Mucosa of rectum (tissue), 2 donors: ENCODE data around the gene VASP.
A peak's percentile ranks its signal among the peaks of the same experiment; 100 is the strongest.
"Not testable (repeated sequence)": the region's sequence is repeated elsewhere in the genome, so short reads cannot be mapped to it uniquely, and the experiment has no call there.

Experiments
- H3K27ac ChIP-seq, 2 donors: one replicate each; pipeline ENCODE4 v1.7.0; 2013; ENCODE audit warnings: inconsistent platforms in 2 of 2, low read depth in 2 of 2, low read length in 2 of 2
- H3K27me3 ChIP-seq, 2 donors: one replicate each; pipeline ENCODE4 v1.7.0; 2013; ENCODE audit warnings: low read length in 2 of 2; ENCODE audit not compliant: control insufficient read depth in 2 of 2, insufficient read depth in 2 of 2
- H3K36me3 ChIP-seq, 2 donors: one replicate each; pipeline ENCODE4 v1.7.0; 2013; ENCODE audit warnings: low read length in 2 of 2; ENCODE audit not compliant: control insufficient read depth in 2 of 2, insufficient read depth in 2 of 2
- H3K4me1 ChIP-seq, 2 donors: one replicate each; pipeline ENCODE4 v1.7.0; 2013; ENCODE audit warnings: low read length in 2 of 2, mild to moderate bottlenecking in 1 of 2; ENCODE audit not compliant: control insufficient read depth in 2 of 2, insufficient read depth in 2 of 2
- H3K4me3 ChIP-seq, 2 donors: one replicate each; pipeline ENCODE4 v1.7.0; 2013; ENCODE audit warnings: low read length in 2 of 2
- H3K9ac ChIP-seq, 2 donors: one replicate each; pipeline ENCODE4 v1.7.0; 2013; ENCODE audit warnings: low read length in 2 of 2, low read depth in 1 of 2, mild to moderate bottlenecking in 1 of 2
- H3K9me3 ChIP-seq, 2 donors: one replicate each; pipeline ENCODE4 v1.7.0; 2013; ENCODE audit warnings: low read length in 2 of 2; ENCODE audit not compliant: control insufficient read depth in 2 of 2
- donor health status: healthy.
- donor health status: Normal muscosa, but diverticular disease.

VASP gene

GRCh38 chr19:45506246-45506988 lies 862 bp upstream of the VASP start:
- Histone ChIP-seq H3K4me1 (peaks cover 24% of the 10 kb centered on the region in 2 donors), H3K27me3 (no peaks in the 10 kb centered on the region), H3K36me3 (no peaks in the 10 kb centered on the region), H3K9me3 (no peaks in the 10 kb centered on the region), H3K9ac (peak overlapping the region; percentile 99), H3K27ac (peak overlapping the region; percentile 98 to 99), H3K4me3 (peak overlapping the region; percentile 94 to 98)

GRCh38 chr19:45507872-45508416 lies 665 bp downstream of the VASP start:
- Histone ChIP-seq H3K27me3 (no peaks in the 10 kb centered on the region), H3K9ac (peak overlapping the region; percentile 99), H3K36me3 (no peaks in the 10 kb centered on the region), H3K27ac (peak overlapping the region; percentile 98 to 99), H3K4me3 (peak overlapping the region; percentile 94 to 98), H3K4me1 (peaks cover 32% of the 10 kb centered on the region in 2 donors), H3K9me3 (no peaks in the 10 kb centered on the region)

- H3K4me3 ChIP-seq, result peak overlapping the region; percentile 94 to 98
- peak overlapping the region; percentile 98 to 99 for H3K27ac ChIP-seq
- peaks cover 35% of the 10 kb centered on the region in 2 donors for H3K4me1 ChIP-seq
Measured at GRCh38 chr19:45508417-45508860, 1.2 kb downstream of the VASP start.

GRCh38 chr19:45508861-45509691 lies 1.8 kb downstream of the VASP start:
- peak overlapping the region; percentile 94 to 98 for H3K4me3 ChIP-seq
- no peaks in the 10 kb centered on the region for H3K9me3 ChIP-seq
- H3K27ac ChIP-seq, result peak overlapping the region; percentile 98 to 99
- H3K27me3 ChIP-seq, result no peaks in the 10 kb centered on the region
- H3K36me3 ChIP-seq, result no peaks in the 10 kb centered on the region
- H3K9ac ChIP-seq, result peak overlapping the region; percentile 99
- peaks cover 40% of the 10 kb centered on the region in 2 donors for H3K4me1 ChIP-seq

More at GRCh38 chr19:45508417-45508860, 1.2 kb downstream of the VASP start:
- H3K9me3 ChIP-seq, result no peaks in the 10 kb centered on the region
- H3K36me3 ChIP-seq, result no peaks in the 10 kb centered on the region
- no peaks in the 10 kb centered on the region for H3K27me3 ChIP-seq
- H3K9ac ChIP-seq, result peak overlapping the region; percentile 99

- Histone ChIP-seq H3K27me3 (no peaks in the 10 kb centered on the region), H3K9ac (peak overlapping the region; percentile 79 to 99), H3K27ac (peak overlapping the region; percentile 98 to 99), H3K9me3 (no peaks in the 10 kb centered on the region), H3K36me3 (no peaks in the 10 kb centered on the region), H3K4me3 (peak overlapping the region; percentile 94 to 98), H3K4me1 (peaks cover 46% of the 10 kb centered on the region in 2 donors)
Measured at GRCh38 chr19:45509692-45510015, 2.4 kb downstream of the VASP start.

- H3K9me3 ChIP-seq, H3K27me3 ChIP-seq, H3K36me3 ChIP-seq: not testable (repeated sequence)
- H3K4me3 ChIP-seq, result peak overlapping the region in 1 of 2 donors; percentile 2
- H3K27ac ChIP-seq, result peak overlapping the region; percentile 98 to 99
- peaks cover 52 to 53% of the 10 kb centered on the region in 2 donors for H3K4me1 ChIP-seq
- H3K9ac ChIP-seq, result peak overlapping the region; percentile 6 to 99
Measured at GRCh38 chr19:45510352-45510751, 3.1 kb downstream of the VASP start.

GRCh38 chr19:45511074-45511473 lies 3.8 kb downstream of the VASP start:
- Histone ChIP-seq H3K36me3 (no peaks in the 10 kb centered on the region), H3K27me3 (no peaks in the 10 kb centered on the region), H3K4me3 (peak overlapping the region in 1 of 2 donors; percentile 19), H3K27ac (peak overlapping the region; percentile 25 to 71), H3K9me3 (no peaks in the 10 kb centered on the region), H3K4me1 (peaks cover 56 to 59% of the 10 kb centered on the region in 2 donors), H3K9ac (no peak overlapping the region)

- peaks cover 63 to 65% of the 10 kb centered on the region in 2 donors for H3K4me1 ChIP-seq
- no peaks in the 10 kb centered on the region for H3K9me3 ChIP-seq
- H3K27ac ChIP-seq, result peak overlapping the region; percentile 91 to 96
- H3K9ac ChIP-seq, result peak overlapping the region in 1 of 2 donors; percentile 9
- H3K4me3 ChIP-seq, result peak overlapping the region in 1 of 2 donors; percentile 22
- H3K27me3 ChIP-seq, result no peaks in the 10 kb centered on the region
- peaks cover 6% of the 10 kb centered on the region in 2 donors for H3K36me3 ChIP-seq
Measured at GRCh38 chr19:45512881-45513483, 5.7 kb downstream of the VASP start.

- H3K27ac ChIP-seq, result peak overlapping the region; percentile 91 to 96
- H3K36me3 ChIP-seq, result peaks cover 13% of the 10 kb centered on the region in 2 donors
- H3K4me3 ChIP-seq, result peak overlapping the region; percentile 40 to 54
- H3K9ac ChIP-seq, result peak overlapping the region; percentile 77
- no peaks in the 10 kb centered on the region for H3K9me3 ChIP-seq
- H3K27me3 ChIP-seq, result no peaks in the 10 kb centered on the region
- peaks cover 70% of the 10 kb centered on the region in 2 donors for H3K4me1 ChIP-seq
Measured at GRCh38 chr19:45514376-45515051, 7.2 kb downstream of the VASP start.
